ENCODE measurements around the gene PTPRD. TPM values are rescaled to one million over a fixed set of nuclear protein-coding genes. Genes with fewer than 3 reads are reported as not detected.

The PTPRD gene
- total RNA-seq, 1 donor from 2014 or later: 30.8 TPM

GRCh38 chr9:9186086-9186485 lies 1426.7 kb downstream of the PTPRD start:
- no peaks in the 10 kb centered on the region for H3K36me3 ChIP-seq
- no peaks in the 10 kb centered on the region for H3K4me1 ChIP-seq
- H3K4me3 ChIP-seq: no peak overlapping the region
- no peaks in the 10 kb centered on the region for H3K9me3 ChIP-seq
- no peak for DNase-seq
- intact Hi-C loops (cut with DNase I): no loop called here
- ATAC-seq: no peak
- no peaks in the 10 kb centered on the region for H3K27me3 ChIP-seq
- TF ChIP-seq, protein P1, sequence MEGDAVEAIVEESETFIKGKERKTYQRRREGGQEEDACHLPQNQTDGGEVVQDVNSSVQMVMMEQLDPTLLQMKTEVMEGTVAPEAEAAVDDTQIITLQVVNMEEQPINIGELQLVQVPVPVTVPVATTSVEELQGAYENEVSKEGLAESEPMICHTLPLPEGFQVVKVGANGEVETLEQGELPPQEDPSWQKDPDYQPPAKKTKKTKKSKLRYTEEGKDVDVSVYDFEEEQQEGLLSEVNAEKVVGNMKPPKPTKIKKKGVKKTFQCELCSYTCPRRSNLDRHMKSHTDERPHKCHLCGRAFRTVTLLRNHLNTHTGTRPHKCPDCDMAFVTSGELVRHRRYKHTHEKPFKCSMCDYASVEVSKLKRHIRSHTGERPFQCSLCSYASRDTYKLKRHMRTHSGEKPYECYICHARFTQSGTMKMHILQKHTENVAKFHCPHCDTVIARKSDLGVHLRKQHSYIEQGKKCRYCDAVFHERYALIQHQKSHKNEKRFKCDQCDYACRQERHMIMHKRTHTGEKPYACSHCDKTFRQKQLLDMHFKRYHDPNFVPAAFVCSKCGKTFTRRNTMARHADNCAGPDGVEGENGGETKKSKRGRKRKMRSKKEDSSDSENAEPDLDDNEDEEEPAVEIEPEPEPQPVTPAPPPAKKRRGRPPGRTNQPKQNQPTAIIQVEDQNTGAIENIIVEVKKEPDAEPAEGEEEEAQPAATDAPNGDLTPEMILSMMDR (IDR thresholded peaks at IDR 0.05): no peak
- H3K27ac ChIP-seq: no peak overlapping the region

GRCh38 chr9:9182431-9182830 lies 1430.4 kb downstream of the PTPRD start:
- ATAC-seq (no peak), DNase-seq (no peak)
- TF ChIP-seq, protein P1 (IDR thresholded peaks at IDR 0.05): no peak
- no peak overlapping the region for H3K27ac ChIP-seq
- H3K36me3 ChIP-seq: no peaks in the 10 kb centered on the region
- intact Hi-C loops (cut with DNase I): no loop called here
- H3K4me3 ChIP-seq: no peak overlapping the region
- no peaks in the 10 kb centered on the region for H3K9me3 ChIP-seq
- H3K27me3 ChIP-seq: no peaks in the 10 kb centered on the region
- no peaks in the 10 kb centered on the region for H3K4me1 ChIP-seq

GRCh38 chr9:9177081-9177480 lies 1435.7 kb downstream of the PTPRD start:
- intact Hi-C loops (cut with DNase I): no loop called here
- DNase-seq (no peak), ATAC-seq (no peak)
- no peaks in the 10 kb centered on the region for H3K9me3 ChIP-seq
- no peak overlapping the region for H3K4me3 ChIP-seq
- no peaks in the 10 kb centered on the region for H3K36me3 ChIP-seq
- no peak overlapping the region for H3K27ac ChIP-seq
- no peaks in the 10 kb centered on the region for H3K27me3 ChIP-seq
- no peaks in the 10 kb centered on the region for H3K4me1 ChIP-seq
- TF ChIP-seq, protein P1 (IDR thresholded peaks at IDR 0.05): no peak

DNA sequence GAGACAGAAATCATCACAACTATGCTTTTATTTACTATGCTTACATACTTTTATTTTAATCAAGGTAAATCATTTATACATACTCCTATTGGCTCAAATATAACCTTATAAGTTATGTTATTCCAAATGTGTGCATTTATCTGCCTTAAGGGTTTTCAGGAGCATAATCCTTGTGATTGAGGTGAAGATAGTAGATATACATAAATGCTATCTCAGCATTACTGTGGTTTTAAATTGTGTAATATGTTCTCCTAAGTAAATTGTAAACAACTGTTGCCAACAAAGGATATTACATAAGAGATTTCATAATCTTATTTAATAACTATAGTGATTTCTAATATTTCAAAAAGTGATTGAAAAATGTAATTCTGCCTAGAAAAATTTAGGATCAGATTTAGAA lies 1438.4 kb downstream of the PTPRD start:
- Histone ChIP-seq H3K36me3 (no peaks in the 10 kb centered on the region), H3K4me1 (no peaks in the 10 kb centered on the region), H3K27ac (no peak overlapping the region), H3K9me3 (no peaks in the 10 kb centered on the region), H3K4me3 (no peak overlapping the region), H3K27me3 (no peaks in the 10 kb centered on the region)
- ATAC-seq (no peak), DNase-seq (no peak)
- TF ChIP-seq, protein P1 (IDR thresholded peaks at IDR 0.05): no peak
- intact Hi-C loops (cut with DNase I): no loop called here

- H3K36me3 ChIP-seq: no peaks in the 10 kb centered on the region
- no peak for DNase-seq
- H3K9me3 ChIP-seq: no peaks in the 10 kb centered on the region
- H3K4me1 ChIP-seq: no peaks in the 10 kb centered on the region
- intact Hi-C loops (cut with DNase I): no loop called here
- H3K4me3 ChIP-seq: no peak overlapping the region
- H3K27ac ChIP-seq: no peak overlapping the region
- no peak for ATAC-seq
- TF ChIP-seq, protein P1 (IDR thresholded peaks at IDR 0.05): no peak
- no peaks in the 10 kb centered on the region for H3K27me3 ChIP-seq
Measured at GRCh38 chr9:9173264-9173663, 1439.5 kb downstream of the PTPRD start.

GRCh38 chr9:9170439-9171134 lies 1442.2 kb downstream of the PTPRD start:
- Histone ChIP-seq H3K27me3 (no peaks in the 10 kb centered on the region), H3K4me1 (no peaks in the 10 kb centered on the region), H3K27ac (no peak overlapping the region), H3K4me3 (no peak overlapping the region), H3K9me3 (no peaks in the 10 kb centered on the region), H3K36me3 (no peaks in the 10 kb centered on the region)
- intact Hi-C loops (cut with DNase I): no loop called here
- no peak for DNase-seq
- TF ChIP-seq, protein P1 (IDR thresholded peaks at IDR 0.05): no peak
- ATAC-seq: no peak
